Fibroblast of peridontal ligament (primary cell): ENCODE results near the gene RABGGTA.

ENCODE experiments used
- DNase-seq: peaks from one replicate; pipeline ENCODE4 v3.0.0-alpha.2; 2010; ENCODE audit errors: extremely low read depth

RABGGTA gene

GRCh38 chr14:24300326-24300980 lies 29.1 kb upstream of the RABGGTA start:
- no peak for DNase-seq

GRCh38 chr14:24299255-24300191 lies 28.1 kb upstream of the RABGGTA start, which contains the start of the genes DHRS1 and NOP9:
Gene DHRS1, minus strand, starts transcription at chr14:24299780. Its CDS starts 674 bp downstream, at chr14:24299106.
Gene NOP9, plus strand, starts transcription at chr14:24299850. Its CDS starts 105 bp downstream, at chr14:24299955.
- peak; percentile 84 for DNase-seq

- peak; percentile 53 for DNase-seq
These were observed 27.5 kb upstream of the RABGGTA start for GRCh38 chr14:24298892-24299254.

- peak; percentile 37 for DNase-seq
These were observed 26.0 kb upstream of the RABGGTA start for GRCh38 chr14:24297190-24297964.

GRCh38 chr14:24296341-24297157 lies 25.2 kb upstream of the RABGGTA start:
- peak; percentile 93 for DNase-seq

- DNase-seq, result no peak
These were observed 22.1 kb upstream of the RABGGTA start for GRCh38 chr14:24293525-24293924.

GRCh38 chr14:24292118-24292807 lies 20.9 kb upstream of the RABGGTA start:
- DNase-seq, result no peak

GRCh38 chr14:24291446-24292117 lies 20.2 kb upstream of the RABGGTA start:
- DNase-seq, result no peak

- DNase-seq, result no peak
These were observed 19.3 kb upstream of the RABGGTA start for GRCh38 chr14:24290746-24291145.

GRCh38 chr14:24289649-24290280 lies 18.4 kb upstream of the RABGGTA start:
- DNase-seq, result no peak

- no peak for DNase-seq
These were observed 15.6 kb upstream of the RABGGTA start for GRCh38 chr14:24286996-24287395.

- peak; percentile 33 for DNase-seq
These were observed 14.0 kb upstream of the RABGGTA start for GRCh38 chr14:24285351-24285750.

GRCh38 chr14:24284501-24285035 lies 13.2 kb upstream of the RABGGTA start:
- DNase-seq, result no peak

- no peak for DNase-seq
These were observed 12.5 kb upstream of the RABGGTA start for GRCh38 chr14:24283796-24284460.

GRCh38 chr14:24282736-24283135 lies 11.3 kb upstream of the RABGGTA start:
- DNase-seq, result no peak

- DNase-seq, result no peak
These were observed 10.2 kb upstream of the RABGGTA start for GRCh38 chr14:24281636-24282035.

- DNase-seq, result peak; percentile 49
These were observed 9.5 kb upstream of the RABGGTA start for GRCh38 chr14:24280797-24281460.
